GM21786 (cell line): ENCODE measurements around the gene MYL12B.

Experiments used
- ATAC-seq: cut with Tn5 transposase; IDR thresholded peaks from one replicate; pipeline ENCODE4 v1.9.1; 2021; ENCODE audit not compliant: unreplicated experiment

MYL12B gene

GRCh38 chr18:3234457-3234856, 27.5 kb upstream of the MYL12B start:
- no peak for ATAC-seq

- ATAC-seq, result no peak
These were observed 26.1 kb upstream of the MYL12B start for GRCh38 chr18:3235846-3236245.

- no peak for ATAC-seq
These were observed 25.5 kb upstream of the MYL12B start for GRCh38 chr18:3236470-3236869.

GRCh38 chr18:3238742-3239141, 23.2 kb upstream of the MYL12B start:
- ATAC-seq, result no peak

GRCh38 chr18:3245185-3245564, 16.8 kb upstream of the MYL12B start:
- ATAC-seq, result no peak

- ATAC-seq, result peak; percentile 48
These were observed 15.9 kb upstream of the MYL12B start for GRCh38 chr18:3245853-3246634.

- no peak for ATAC-seq
These were observed 15.2 kb upstream of the MYL12B start for GRCh38 chr18:3246635-3247239.

- peak; percentile 79 for ATAC-seq
These were observed 14.5 kb upstream of the MYL12B start, which contains the start of gene MYL12A for GRCh38 chr18:3247240-3248061. Gene MYL12A, plus strand, starts transcription at chr18:3247801. Its CDS starts 5,447 bp downstream, at chr18:3253248.

- no peak for ATAC-seq
These were observed 13.8 kb upstream of the MYL12B start for GRCh38 chr18:3248062-3248657.

- no peak for ATAC-seq
These were observed 13.1 kb upstream of the MYL12B start for GRCh38 chr18:3248658-3249359.

- ATAC-seq, result no peak
These were observed 11.5 kb upstream of the MYL12B start for GRCh38 chr18:3250237-3251107.

GRCh38 chr18:3251249-3251962, 10.5 kb upstream of the MYL12B start:
- ATAC-seq, result no peak

- no peak for ATAC-seq
These were observed 10.0 kb upstream of the MYL12B start for GRCh38 chr18:3251963-3252277.

GRCh38 chr18:3252843-3253242, 9.1 kb upstream of the MYL12B start:
- no peak for ATAC-seq

- no peak for ATAC-seq
These were observed 7.2 kb upstream of the MYL12B start for GRCh38 chr18:3254725-3255124.

GRCh38 chr18:3255611-3256165, 6.2 kb upstream of the MYL12B start:
- ATAC-seq, result no peak

- peak; percentile 38 for ATAC-seq
These were observed 5.0 kb upstream of the MYL12B start for GRCh38 chr18:3256693-3257626.

- ATAC-seq, result no peak
These were observed 4.3 kb upstream of the MYL12B start for GRCh38 chr18:3257627-3258120.
